Bronchial epithelial cell (primary cell): Measurements from ENCODE around the gene NRARP. TPM values are rescaled to one million over a fixed set of nuclear protein-coding genes. Genes with fewer than 3 reads are reported as not detected.

ENCODE experiments used
- DNase-seq: peaks from one replicate; pipeline ENCODE4 v3.0.0-alpha.2; 2010; ENCODE audit warnings: low read depth
- FAIRE-seq: peaks from 2 replicates; lab custom pipeline; 2011; peaks lifted over from hg19 to GRCh38; lab: Jason Lieb, UNC
- H3K27me3 ChIP-seq: 2 replicates; pipeline ENCODE4 v1.5.1; 2011; ENCODE audit warnings: low read length; ENCODE audit not compliant: control insufficient read depth, insufficient read depth
- H3K36me3 ChIP-seq: 2 replicates; pipeline ENCODE4 v1.5.1; 2011; ENCODE audit warnings: low read length; ENCODE audit not compliant: control insufficient read depth, insufficient read depth
- H3K4me3 ChIP-seq: 2 replicates; pipeline ENCODE4 v1.5.1; 2011; ENCODE audit warnings: mild to moderate bottlenecking, low read depth, low read length, control low read depth
- CTCF ChIP-seq: IDR thresholded peaks from 2 replicates; pipeline ENCODE4 v1.5.1; 2011; ENCODE audit warnings: mild to moderate bottlenecking, moderate library complexity, low read length, control low read depth, inconsistent platforms; ENCODE audit not compliant: insufficient read depth, severe bottlenecking
- total RNA-seq: library from RNA; depleted of rRNA; stranded (reverse); fragments of >200 nt; gene quantifications from 2 replicates; pipeline ENCODE4 v1.2.1, GENCODE V29; 2014

The NRARP gene
- total RNA-seq, 1 donor from 2014 or later, result 3.4 TPM

GRCh38 chr9:137294091-137294680 is 7.9 kb downstream of the NRARP start:
- Histone ChIP-seq H3K4me3 (peak overlapping the region; percentile 33), H3K27me3 (no peaks in the 10 kb centered on the region), H3K36me3 (no peaks in the 10 kb centered on the region)
- no peak for TF ChIP-seq CTCF
- DNase-seq (peak; percentile 77), FAIRE-seq (no peak)

GRCh38 chr9:137293482-137294090 is 8.5 kb downstream of the NRARP start:
- FAIRE-seq, result no peak
- no peak for TF ChIP-seq CTCF
- H3K4me3 ChIP-seq, result peak overlapping the region; percentile 33

GRCh38 chr9:137293094-137293481 is 9.0 kb downstream of the NRARP start:
- DNase-seq (no peak), FAIRE-seq (no peak)
- no peak overlapping the region for H3K4me3 ChIP-seq
- TF ChIP-seq CTCF, result no peak
- no peaks in the 10 kb centered on the region for H3K27me3 ChIP-seq
- no peaks in the 10 kb centered on the region for H3K36me3 ChIP-seq

More at GRCh38 chr9:137293482-137294090, 8.5 kb downstream of the NRARP start:
- Histone ChIP-seq H3K27me3 (no peaks in the 10 kb centered on the region), H3K36me3 (no peaks in the 10 kb centered on the region)
- no peak for DNase-seq

GRCh38 chr9:137286975-137287383 is 15.1 kb downstream of the NRARP start:
- TF ChIP-seq CTCF, result peak; percentile 88
- DNase-seq (peak; percentile 65), FAIRE-seq (no peak)
- no peak overlapping the region for H3K4me3 ChIP-seq
- H3K27me3 ChIP-seq, result no peaks in the 10 kb centered on the region
- H3K36me3 ChIP-seq, result peaks cover 3% of the 10 kb centered on the region

- H3K4me3 ChIP-seq, result no peak overlapping the region
- H3K36me3 ChIP-seq, result peaks cover 20% of the 10 kb centered on the region
- H3K27me3 ChIP-seq, result no peaks in the 10 kb centered on the region
- no peak for DNase-seq
- no peak for TF ChIP-seq CTCF
- no peak for FAIRE-seq
Measured at GRCh38 chr9:137281345-137282116, 20.5 kb downstream of the NRARP start.
